CD8-positive, alpha-beta memory T cell (primary cell): ENCODE measurements around the gene KRT40. TPM values are rescaled to one million over a fixed set of nuclear protein-coding genes. Genes with fewer than 3 reads are reported as not detected.

Source experiments
- CTCF ChIA-PET: fragments of 350-600 bp; sonication (Branson Sonifier 250); formaldehyde crosslinking; loops from one replicate; lab custom pipeline; 2021; ENCODE audit warnings: antibody characterized with exemption; lab: Charles Lee
- POLR2A ChIA-PET: fragments of 350-600 bp; sonication (Branson Sonifier 250); formaldehyde crosslinking; loops from one replicate; lab custom pipeline; 2021; ENCODE audit warnings: antibody characterized with exemption; lab: Charles Lee
- DNase-seq, 5 donors: peaks; one replicate each; pipeline versions ENCODE4 v3.0.0 to v3.0.0-alpha.2; 2020 to 2022; ENCODE audit warnings: mixed read lengths in 1 of 5
- H3K27ac ChIP-seq: one replicate; pipeline ENCODE4 v1.7.0; 2013; ENCODE audit warnings: low read depth, mild to moderate bottlenecking, low read length, moderate library complexity
- H3K27me3 ChIP-seq: 2 replicates; pipeline ENCODE4 v1.7.0; 2013; ENCODE audit warnings: low read length, mild to moderate bottlenecking; ENCODE audit not compliant: insufficient read depth, poor library complexity, severe bottlenecking
- H3K36me3 ChIP-seq: 2 replicates; pipeline ENCODE4 v1.7.0; 2013; ENCODE audit warnings: mild to moderate bottlenecking, low read length, moderate library complexity; ENCODE audit not compliant: insufficient read depth
- H3K4me1 ChIP-seq: 2 replicates; pipeline ENCODE4 v1.7.0; 2013; ENCODE audit warnings: mild to moderate bottlenecking, low read length, moderate library complexity; ENCODE audit not compliant: insufficient read depth
- H3K4me3 ChIP-seq: 2 replicates; pipeline ENCODE4 v1.7.0; 2013; ENCODE audit warnings: mild to moderate bottlenecking, low read length
- H3K9me3 ChIP-seq: 2 replicates; pipeline ENCODE4 v1.7.0; 2013; ENCODE audit warnings: mild to moderate bottlenecking, low read length
- H3K27ac Mint-ChIP-seq, 8 donors: one replicate each; pipeline ENCODE4 v1.8.0; 2020 to 2021; ENCODE audit warnings: mixed read lengths in 8 of 8, mild to moderate bottlenecking in 6 of 8, inconsistent platforms in 3 of 8, moderate library complexity in 3 of 8
- H3K27me3 Mint-ChIP-seq, 2 donors: one replicate each; pipeline ENCODE4 v1.8.0; 2020 to 2021; ENCODE audit warnings: mixed read lengths in 2 of 2, mild to moderate bottlenecking in 1 of 2, moderate library complexity in 1 of 2
- H3K36me3 Mint-ChIP-seq, 3 donors: one replicate each; pipeline ENCODE4 v1.8.0; 2020 to 2021; ENCODE audit warnings: mixed read lengths in 3 of 3, inconsistent platforms in 1 of 3, mild to moderate bottlenecking in 1 of 3
- H3K4me1 Mint-ChIP-seq, 3 donors: one replicate each; pipeline ENCODE4 v1.8.0; 2020 to 2021; ENCODE audit warnings: mixed read lengths in 3 of 3, inconsistent platforms in 1 of 3, mild to moderate bottlenecking in 1 of 3
- H3K4me3 Mint-ChIP-seq, 7 donors: one replicate each; pipeline ENCODE4 v1.8.0; 2020 to 2021; ENCODE audit warnings: mixed read lengths in 7 of 7, mild to moderate bottlenecking in 6 of 7, moderate library complexity in 4 of 7, inconsistent platforms in 2 of 7
- H3K9me3 Mint-ChIP-seq, 5 donors: one replicate each; pipeline ENCODE4 v1.8.0; 2020 to 2022; ENCODE audit warnings: mixed read lengths in 5 of 5, mild to moderate bottlenecking in 3 of 5, moderate library complexity in 2 of 5, inconsistent platforms in 1 of 5
- polyA plus RNA-seq: library from polyadenylated mRNA; unstranded; fragments of 300-500 nt; fragmentation: Illumina TruSeq; gene quantifications from one replicate; pipeline ENCODE4 v1.2.3, GENCODE V29; 2021
- total RNA-seq, 2 experiments: library from RNA; stranded (reverse); gene quantifications; one replicate each; pipeline ENCODE4 v1.2.3, GENCODE V29; 2021

Gene KRT40
- total and polyA plus RNA-seq, 3 experiments from 2014 or later = not detected

GRCh38 chr17:41015454-41015853 lies 31.3 kb upstream of the KRT40 start:
- Mint-ChIP-seq H3K27ac (no peak overlapping the region), H3K9me3 (no peaks in the 10 kb centered on the region), H3K27me3 (peaks cover 0 to 18% of the 10 kb centered on the region in 2 donors), H3K36me3 (peaks cover 0 to 2% (median 0%) of the 10 kb centered on the region in 3 donors), H3K4me3 (no peak overlapping the region), H3K4me1 (no peaks in the 10 kb centered on the region)
- Histone ChIP-seq H3K27ac (no peak overlapping the region), H3K27me3 (no peaks in the 10 kb centered on the region), H3K9me3 (no peaks in the 10 kb centered on the region), H3K4me1 (no peaks in the 10 kb centered on the region), H3K36me3 (no peaks in the 10 kb centered on the region), H3K4me3 (no peak overlapping the region)
- no peak for DNase-seq
- POLR2A ChIA-PET = no interaction called here
- CTCF ChIA-PET = no interaction called here

GRCh38 chr17:41013606-41014005 lies 29.5 kb upstream of the KRT40 start:
- H3K4me1 ChIP-seq = no peaks in the 10 kb centered on the region
- no peak overlapping the region for H3K4me3 Mint-ChIP-seq
- no peak overlapping the region for H3K27ac Mint-ChIP-seq
- H3K4me3 ChIP-seq = no peak overlapping the region
- CTCF ChIA-PET = no interaction called here
- H3K9me3 Mint-ChIP-seq = no peaks in the 10 kb centered on the region
- H3K27ac ChIP-seq = no peak overlapping the region
- no peaks in the 10 kb centered on the region for H3K9me3 ChIP-seq
- H3K27me3 Mint-ChIP-seq = peaks cover 2 to 18% of the 10 kb centered on the region in 2 donors
- H3K4me1 Mint-ChIP-seq = no peaks in the 10 kb centered on the region
- H3K27me3 ChIP-seq = peaks cover 4% of the 10 kb centered on the region
- POLR2A ChIA-PET = no interaction called here
- H3K36me3 ChIP-seq = no peaks in the 10 kb centered on the region
- no peak for DNase-seq
- peaks cover 0 to 2% (median 0%) of the 10 kb centered on the region in 3 donors for H3K36me3 Mint-ChIP-seq

GRCh38 chr17:41013181-41013580 lies 29.1 kb upstream of the KRT40 start:
- Histone ChIP-seq H3K27me3 (peaks cover 4% of the 10 kb centered on the region), H3K4me3 (no peak overlapping the region), H3K27ac (no peak overlapping the region), H3K4me1 (no peaks in the 10 kb centered on the region), H3K9me3 (no peaks in the 10 kb centered on the region), H3K36me3 (no peaks in the 10 kb centered on the region)
- H3K27ac Mint-ChIP-seq = no peak overlapping the region
- POLR2A ChIA-PET = no interaction called here
- no peaks in the 10 kb centered on the region for H3K36me3 Mint-ChIP-seq
- no peak overlapping the region for H3K4me3 Mint-ChIP-seq
- no peaks in the 10 kb centered on the region for H3K4me1 Mint-ChIP-seq
- CTCF ChIA-PET = no interaction called here
- DNase-seq = no peak
- no peaks in the 10 kb centered on the region for H3K9me3 Mint-ChIP-seq
- H3K27me3 Mint-ChIP-seq = peaks cover 2 to 18% of the 10 kb centered on the region in 2 donors

- H3K9me3 ChIP-seq = no peaks in the 10 kb centered on the region
- H3K4me3 ChIP-seq = no peak overlapping the region
- H3K4me1 ChIP-seq = no peaks in the 10 kb centered on the region
- H3K27me3 ChIP-seq = peaks cover 4% of the 10 kb centered on the region
- peaks cover 3 to 15% of the 10 kb centered on the region in 2 donors for H3K27me3 Mint-ChIP-seq
- ChIA-PET POLR2A (no interaction called here), CTCF (no interaction called here)
- no peak overlapping the region for H3K27ac Mint-ChIP-seq
- no peaks in the 10 kb centered on the region for H3K36me3 Mint-ChIP-seq
- no peak for DNase-seq
- no peaks in the 10 kb centered on the region for H3K9me3 Mint-ChIP-seq
- no peak overlapping the region for H3K27ac ChIP-seq
- H3K4me3 Mint-ChIP-seq = no peak overlapping the region
- no peaks in the 10 kb centered on the region for H3K4me1 Mint-ChIP-seq
- H3K36me3 ChIP-seq = no peaks in the 10 kb centered on the region
These were observed 28.4 kb upstream of the KRT40 start for GRCh38 chr17:41012326-41013120.

GRCh38 chr17:41010441-41010840 lies 26.3 kb upstream of the KRT40 start:
- Mint-ChIP-seq H3K4me3 (no peak overlapping the region), H3K36me3 (no peaks in the 10 kb centered on the region), H3K4me1 (no peaks in the 10 kb centered on the region), H3K27me3 (peaks cover 3 to 13% of the 10 kb centered on the region in 2 donors), H3K27ac (no peak overlapping the region), H3K9me3 (no peaks in the 10 kb centered on the region)
- no peaks in the 10 kb centered on the region for H3K9me3 ChIP-seq
- H3K4me1 ChIP-seq = no peaks in the 10 kb centered on the region
- H3K36me3 ChIP-seq = no peaks in the 10 kb centered on the region
- H3K27ac ChIP-seq = no peak overlapping the region
- H3K4me3 ChIP-seq = no peak overlapping the region
- CTCF ChIA-PET = no interaction called here
- peaks cover 4% of the 10 kb centered on the region for H3K27me3 ChIP-seq
- no peak for DNase-seq
- POLR2A ChIA-PET = no interaction called here

DNA sequence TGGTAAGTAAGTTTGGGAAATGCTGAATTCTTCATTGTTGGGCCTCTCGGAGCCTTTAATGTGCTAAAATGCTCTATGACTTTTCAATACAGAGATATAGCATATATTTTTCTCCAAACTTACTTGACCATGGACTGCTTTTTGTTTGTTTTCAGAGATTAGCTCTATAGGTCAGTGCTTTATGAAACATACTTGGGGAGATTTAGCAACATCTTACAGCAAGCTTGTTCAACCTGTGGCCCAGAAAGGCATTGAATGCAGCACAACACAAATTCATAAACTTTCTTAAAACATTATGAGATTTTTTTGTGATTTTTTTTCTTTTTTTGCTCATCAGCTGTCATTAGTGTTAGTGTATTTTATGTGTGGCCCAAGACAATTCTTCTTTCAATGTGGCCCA lies 25.8 kb upstream of the KRT40 start:
- H3K4me1 Mint-ChIP-seq = no peaks in the 10 kb centered on the region
- H3K27ac ChIP-seq = no peak overlapping the region
- H3K27me3 ChIP-seq = peaks cover 4% of the 10 kb centered on the region
- no peaks in the 10 kb centered on the region for H3K9me3 ChIP-seq
- POLR2A ChIA-PET = no interaction called here
- H3K4me3 Mint-ChIP-seq = no peak overlapping the region
- H3K4me3 ChIP-seq = no peak overlapping the region
- H3K9me3 Mint-ChIP-seq = no peaks in the 10 kb centered on the region
- CTCF ChIA-PET = interaction anchor here (0.9 kb wide), 1 partner anchor 12 kb away, joined by 3 read pairs; no protein-coding TSS in a partner anchor
- no peaks in the 10 kb centered on the region for H3K4me1 ChIP-seq
- H3K27ac Mint-ChIP-seq = no peak overlapping the region
- DNase-seq = no peak
- H3K36me3 ChIP-seq = no peaks in the 10 kb centered on the region
- H3K27me3 Mint-ChIP-seq = peaks cover 3 to 11% of the 10 kb centered on the region in 2 donors
- no peaks in the 10 kb centered on the region for H3K36me3 Mint-ChIP-seq

GRCh38 chr17:41009301-41009760 lies 25.2 kb upstream of the KRT40 start:
- Mint-ChIP-seq H3K36me3 (no peaks in the 10 kb centered on the region), H3K27me3 (peaks cover 3 to 12% of the 10 kb centered on the region in 2 donors), H3K9me3 (no peaks in the 10 kb centered on the region), H3K27ac (no peak overlapping the region), H3K4me3 (no peak overlapping the region), H3K4me1 (no peaks in the 10 kb centered on the region)
- H3K27ac ChIP-seq = no peak overlapping the region
- ChIA-PET POLR2A (no interaction called here), CTCF (interaction anchor here (0.9 kb wide), 1 partner anchor 12 kb away, joined by 3 read pairs; no protein-coding TSS in a partner anchor)
- no peaks in the 10 kb centered on the region for H3K4me1 ChIP-seq
- DNase-seq = no peak
- no peaks in the 10 kb centered on the region for H3K36me3 ChIP-seq
- peaks cover 4% of the 10 kb centered on the region for H3K27me3 ChIP-seq
- H3K4me3 ChIP-seq = no peak overlapping the region
- no peaks in the 10 kb centered on the region for H3K9me3 ChIP-seq

GRCh38 chr17:41008811-41009210 lies 24.7 kb upstream of the KRT40 start, which contains the start of gene KRTAP3-1:
Gene KRTAP3-1 (minus strand): TSS chr17:41009128. CDS start chr17:41009074, 54 bp downstream.
- Mint-ChIP-seq H3K36me3 (no peaks in the 10 kb centered on the region), H3K27ac (no peak within 1 kb of the TSS), H3K4me1 (no peaks in the 10 kb centered on the region), H3K4me3 (no peak within 1 kb of the TSS), H3K27me3 (peaks cover 6 to 17% of the 10 kb centered on the region in 2 donors), H3K9me3 (no peaks in the 10 kb centered on the region)
- Histone ChIP-seq H3K4me1 (no peaks in the 10 kb centered on the region), H3K27ac (no peak within 1 kb of the TSS), H3K4me3 (no peak within 1 kb of the TSS), H3K36me3 (no peaks in the 10 kb centered on the region), H3K9me3 (no peaks in the 10 kb centered on the region), H3K27me3 (peaks cover 4% of the 10 kb centered on the region)
- no peak for DNase-seq
- CTCF ChIA-PET = no interaction called here
- POLR2A ChIA-PET = no interaction called here
